HG02938 (cell line): ENCODE measurements around the gene TPGS1.

Experiments
- ATAC-seq: cut with Tn5 transposase; IDR thresholded peaks from one replicate; pipeline ENCODE4 v1.9.1; 2021; ENCODE audit warnings: mild to moderate bottlenecking, moderate library complexity; ENCODE audit not compliant: unreplicated experiment

TPGS1 gene

DNA sequence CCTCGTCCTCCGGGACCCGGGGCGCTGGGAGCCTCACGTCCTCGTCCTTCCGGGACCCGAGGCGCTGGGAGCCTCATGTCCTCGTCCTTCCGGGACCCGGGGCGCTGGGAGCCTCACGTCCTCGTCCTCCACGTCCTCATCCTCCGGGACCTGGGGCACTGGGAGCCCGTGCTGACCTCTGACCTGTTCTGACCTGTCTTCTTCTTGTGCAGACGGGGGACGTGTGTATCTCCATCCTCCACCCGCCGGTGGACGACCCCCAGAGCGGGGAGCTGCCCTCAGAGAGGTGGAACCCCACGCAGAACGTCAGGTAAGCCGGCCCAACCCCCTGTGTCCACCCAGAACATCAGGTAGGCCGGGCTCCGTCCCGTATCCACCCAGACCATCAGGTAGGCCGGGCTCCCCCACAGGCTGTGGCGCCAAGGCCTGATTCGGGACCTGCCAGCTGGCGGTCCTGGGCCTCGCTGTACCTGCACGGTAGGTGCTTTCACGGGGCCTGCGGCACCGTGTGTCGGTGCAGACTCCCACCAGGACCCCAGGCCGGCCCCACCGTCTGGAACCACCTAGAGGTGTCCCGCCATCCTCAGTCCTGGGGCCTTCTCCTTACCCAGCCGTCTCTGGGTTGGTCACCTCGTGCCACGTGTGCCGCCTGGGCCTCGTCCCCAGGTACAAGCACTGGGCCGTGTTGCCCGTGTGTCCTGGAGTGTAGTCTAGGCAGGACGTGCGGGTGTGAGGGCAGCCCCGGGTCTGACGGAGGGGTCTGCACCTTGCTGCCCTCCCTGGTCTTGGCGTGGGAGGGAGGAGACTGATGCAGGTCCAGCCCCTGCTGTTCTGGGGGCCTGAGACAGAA, 29.0 kb downstream of the TPGS1 start:
- ATAC-seq = no peak

DNA sequence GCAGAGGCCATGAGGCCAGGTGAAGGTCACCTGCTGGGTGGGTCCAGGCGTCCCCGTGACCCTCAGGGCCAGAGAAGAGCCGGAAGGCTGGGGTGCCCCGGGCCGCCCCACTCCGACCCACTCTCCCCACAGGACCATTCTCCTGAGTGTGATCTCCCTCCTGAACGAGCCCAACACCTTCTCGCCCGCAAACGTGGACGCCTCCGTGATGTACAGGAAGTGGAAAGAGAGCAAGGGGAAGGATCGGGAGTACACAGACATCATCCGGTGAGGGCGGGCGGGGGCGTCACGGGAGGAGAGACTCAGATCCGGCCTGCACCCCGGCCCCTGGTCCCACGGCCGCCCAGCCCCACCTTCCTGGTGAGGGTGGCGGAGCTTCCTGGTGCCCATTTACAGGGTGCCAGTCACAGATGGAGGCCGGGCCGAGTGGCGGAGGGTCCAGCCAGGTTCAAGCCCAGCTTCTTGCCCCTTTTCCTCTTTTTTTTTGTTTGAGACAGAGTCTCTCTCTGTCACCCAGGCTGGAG, 29.6 kb downstream of the TPGS1 start:
- no peak for ATAC-seq

DNA sequence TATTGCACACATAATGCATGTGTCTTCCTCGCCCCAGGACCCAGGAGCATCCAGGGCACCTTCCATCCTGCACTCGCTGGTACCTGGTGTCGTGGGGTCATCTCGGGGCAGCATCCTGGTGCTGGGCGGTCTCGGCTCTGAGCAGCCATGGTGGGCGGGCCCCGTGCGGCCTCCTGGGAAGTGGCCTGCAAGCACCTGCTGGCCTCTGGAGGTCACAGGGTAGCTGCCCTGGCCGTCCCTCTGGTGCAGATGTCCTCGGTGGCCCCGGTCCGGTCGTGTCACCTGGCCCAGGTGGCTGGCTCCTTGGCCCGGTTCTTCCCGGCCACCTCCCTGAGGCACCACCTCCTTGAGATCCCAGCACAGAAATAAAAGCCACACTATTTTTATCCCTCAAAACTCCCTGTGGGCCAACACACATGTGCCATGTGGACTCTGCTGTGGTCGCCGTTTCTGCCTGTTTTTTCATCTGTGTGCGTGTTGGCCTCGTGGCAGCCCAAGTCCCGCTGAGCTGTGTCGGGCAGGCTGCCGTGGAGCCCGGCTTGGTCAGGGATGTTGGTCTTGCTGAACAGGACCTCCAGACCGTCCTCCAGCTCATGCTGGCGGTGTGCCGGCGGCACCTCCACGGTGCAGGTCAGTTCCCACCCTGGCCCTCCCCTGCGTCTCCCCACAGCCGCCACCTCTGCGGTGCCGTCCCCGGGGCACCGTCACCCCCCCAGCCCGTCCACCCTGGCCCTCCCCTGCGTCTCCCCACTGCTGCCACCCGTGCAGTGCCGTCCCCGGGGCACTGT, 31.5 kb downstream of the TPGS1 start:
- no peak for ATAC-seq

GRCh38 chr19:539429-540030, 32.2 kb downstream of the TPGS1 start:
- no peak for ATAC-seq

DNA sequence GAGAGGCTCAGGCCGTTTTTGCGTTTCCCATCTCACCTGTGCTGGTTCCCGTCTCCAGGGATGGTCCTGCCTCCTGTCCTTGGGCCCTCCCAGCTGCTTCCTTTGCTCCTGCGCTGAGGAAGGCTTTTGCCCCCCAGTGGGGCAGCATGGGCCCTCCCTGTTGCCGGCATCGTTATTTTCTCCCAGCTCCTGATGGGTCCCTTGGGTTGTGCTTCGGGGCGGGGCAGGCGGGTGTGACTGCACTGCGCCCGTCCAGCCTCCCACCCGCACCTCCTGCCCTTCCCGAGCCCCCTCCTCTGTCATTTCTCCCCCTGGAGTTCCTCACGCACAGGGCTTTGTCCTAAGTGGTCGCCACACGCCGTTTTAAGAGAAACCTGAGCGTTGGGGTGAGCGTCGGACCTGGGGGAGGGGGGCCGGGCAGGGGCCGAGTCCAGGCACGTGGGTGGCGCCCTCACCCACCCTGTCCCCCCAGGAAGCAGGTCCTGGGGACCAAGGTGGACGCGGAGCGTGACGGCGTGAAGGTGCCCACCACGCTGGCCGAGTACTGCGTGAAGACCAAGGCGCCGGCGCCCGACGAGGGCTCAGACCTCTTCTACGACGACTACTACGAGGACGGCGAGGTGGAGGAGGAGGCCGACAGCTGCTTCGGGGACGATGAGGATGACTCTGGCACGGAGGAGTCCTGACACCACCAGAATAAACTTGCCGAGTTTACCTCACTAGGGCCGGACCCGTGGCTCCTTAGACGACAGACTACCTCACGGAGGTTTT, 33.8 kb downstream of the TPGS1 start:
- ATAC-seq = no peak

GRCh38 chr19:541699-542098, 34.4 kb downstream of the TPGS1 start:
- ATAC-seq = no peak

DNA sequence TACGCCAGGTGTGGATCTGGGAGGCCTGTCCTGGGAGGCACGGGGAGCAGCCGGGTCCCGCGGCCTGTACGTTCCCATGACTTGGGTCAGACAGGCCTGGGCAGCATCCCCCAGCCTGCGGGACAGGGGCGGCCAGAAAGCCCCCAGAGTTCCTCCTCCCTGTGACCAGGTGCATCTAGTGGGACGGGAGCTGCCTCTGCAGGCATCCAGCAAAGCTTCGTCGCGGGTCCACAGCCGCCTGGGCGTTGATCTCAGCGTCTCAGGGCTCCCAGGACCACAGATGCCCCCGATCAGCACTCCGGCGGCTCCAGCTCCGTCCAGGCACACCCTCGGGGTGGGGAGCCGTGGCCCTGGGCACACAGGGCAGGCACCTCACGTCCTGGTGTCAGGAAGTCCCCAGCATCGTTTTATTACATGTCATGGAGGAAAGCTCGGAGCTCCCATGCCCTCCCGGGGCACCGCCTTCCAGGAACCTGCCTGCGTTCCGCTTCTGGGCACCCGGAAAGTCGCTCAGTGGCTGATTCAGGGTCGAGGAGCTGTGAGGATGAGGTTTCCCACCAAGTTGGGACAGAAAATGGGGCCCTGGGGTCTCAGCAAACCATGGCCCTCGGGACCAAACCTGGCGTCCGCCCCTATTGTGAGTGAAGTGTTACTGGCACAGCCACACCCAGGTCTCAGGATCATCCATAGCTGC, 35.0 kb downstream of the TPGS1 start:
- ATAC-seq = no peak

DNA sequence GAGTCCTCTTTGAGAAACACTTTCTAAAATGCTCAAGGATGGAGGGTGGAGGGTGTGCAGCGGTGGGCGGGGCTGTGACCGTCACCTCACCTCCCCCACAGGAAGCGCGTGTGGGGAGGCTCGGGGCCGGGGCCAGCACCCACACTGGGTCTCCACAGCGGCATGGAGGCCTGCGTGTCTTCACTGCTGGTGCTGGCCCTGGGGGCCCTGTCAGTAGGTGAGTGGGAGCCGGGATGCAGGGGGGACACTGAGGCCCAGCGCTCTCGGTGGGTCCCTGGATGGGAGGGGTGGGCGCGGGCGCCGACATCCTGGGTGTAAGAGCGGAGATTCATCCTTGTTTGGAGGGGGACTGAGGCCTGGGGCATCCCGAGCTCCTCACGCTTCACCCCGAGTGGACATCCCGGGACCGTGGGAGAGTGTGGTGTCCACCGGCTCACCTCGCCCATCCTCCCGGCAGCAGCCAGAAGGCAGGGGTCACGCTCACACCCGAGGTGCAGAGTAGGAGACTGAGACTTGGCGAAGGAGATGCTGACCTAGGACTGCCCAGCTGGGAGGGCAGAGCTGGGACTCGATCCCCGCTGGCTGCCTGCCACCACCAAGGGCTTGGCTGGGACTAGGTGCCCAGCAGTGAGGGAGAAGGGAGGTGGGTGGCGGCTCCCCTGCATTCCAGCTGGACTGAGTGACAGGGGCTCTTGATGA, 36.8 kb downstream of the TPGS1 start, which contains the start of gene GZMM:
TSS of gene GZMM (plus strand) at position 144 of the 699 bp plus-strand sequence. CDS start at position 163, 19 bp downstream.
- ATAC-seq = no peak

- no peak for ATAC-seq
Observed at GRCh38 chr19:547117-547516, 39.8 kb downstream of the TPGS1 start.

DNA sequence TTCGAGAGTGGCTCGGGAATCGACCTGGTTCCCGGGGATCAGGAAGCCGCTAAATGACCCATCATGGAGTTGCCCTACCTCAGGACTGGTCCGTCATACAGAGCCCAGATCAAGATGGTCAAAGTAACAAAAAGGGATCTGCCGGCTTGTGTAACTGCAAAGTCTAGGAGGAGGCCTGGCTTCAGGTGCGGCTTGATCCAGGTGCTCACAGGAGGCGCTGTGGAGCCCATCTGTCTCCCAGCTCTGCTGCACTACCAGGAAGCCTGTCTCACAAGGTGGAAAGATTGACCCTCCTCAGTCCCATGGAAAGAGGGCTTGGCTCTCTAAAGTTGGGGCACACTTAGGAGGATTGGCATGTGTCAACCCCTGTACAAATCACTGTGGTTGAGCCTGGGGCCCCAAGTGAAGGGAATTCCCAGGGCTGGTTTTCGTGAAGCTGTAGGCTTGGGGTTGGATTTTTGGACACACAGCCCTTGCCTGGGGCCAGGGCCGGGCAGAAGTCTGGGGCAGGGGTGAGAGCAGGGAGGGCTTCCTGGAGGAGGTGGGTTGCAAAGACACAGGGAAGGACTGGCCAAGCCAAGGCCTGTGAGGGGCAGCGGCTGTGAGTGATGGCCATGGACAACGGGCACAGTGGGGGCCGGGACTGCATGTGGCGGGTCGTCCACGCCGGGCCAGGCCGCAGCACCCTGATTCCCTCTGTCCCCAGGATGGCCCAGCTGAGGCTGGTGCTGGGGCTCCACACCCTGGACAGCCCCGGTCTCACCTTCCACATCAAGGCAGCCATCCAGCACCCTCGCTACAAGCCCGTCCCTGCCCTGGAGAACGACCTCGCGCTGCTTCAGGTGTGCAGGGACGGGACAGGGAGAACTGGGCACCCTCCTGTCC, 40.8 kb downstream of the TPGS1 start:
- no peak for ATAC-seq

DNA sequence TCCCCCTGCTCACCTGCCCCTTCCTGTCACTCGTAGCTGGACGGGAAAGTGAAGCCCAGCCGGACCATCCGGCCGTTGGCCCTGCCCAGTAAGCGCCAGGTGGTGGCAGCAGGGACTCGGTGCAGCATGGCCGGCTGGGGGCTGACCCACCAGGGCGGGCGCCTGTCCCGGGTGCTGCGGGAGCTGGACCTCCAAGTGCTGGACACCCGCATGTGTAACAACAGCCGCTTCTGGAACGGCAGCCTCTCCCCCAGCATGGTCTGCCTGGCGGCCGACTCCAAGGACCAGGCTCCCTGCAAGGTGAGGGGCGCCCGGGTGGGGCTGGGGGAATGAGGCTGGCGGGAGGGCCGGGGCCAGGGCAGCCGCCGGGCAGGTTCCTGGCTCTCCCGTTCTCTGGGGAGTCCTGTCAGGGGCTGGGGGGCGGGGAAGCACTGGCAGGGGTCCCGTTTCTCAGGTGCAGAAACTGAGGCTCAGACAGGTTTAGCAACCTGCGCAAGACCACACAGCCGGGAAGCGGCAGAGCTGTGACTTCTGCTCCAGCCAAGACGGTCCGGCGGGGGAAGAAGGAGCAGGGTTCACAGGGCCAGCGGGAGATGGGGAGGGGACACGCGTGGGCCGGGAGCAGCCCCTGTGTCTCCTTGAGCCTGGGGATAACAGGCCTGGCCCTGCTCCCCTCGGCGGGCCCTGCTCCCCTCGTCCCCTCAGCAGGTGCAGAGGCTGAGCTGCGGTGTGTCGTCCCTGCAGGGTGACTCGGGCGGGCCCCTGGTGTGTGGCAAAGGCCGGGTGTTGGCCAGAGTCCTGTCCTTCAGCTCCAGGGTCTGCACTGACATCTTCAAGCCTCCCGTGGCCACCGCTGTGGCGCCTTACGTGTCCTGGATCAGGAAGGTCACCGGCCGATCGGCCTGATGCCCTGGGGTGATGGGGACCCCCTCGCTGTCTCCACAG, 41.9 kb downstream of the TPGS1 start:
- no peak for ATAC-seq

GRCh38 chr19:554817-555216, 47.5 kb downstream of the TPGS1 start:
- ATAC-seq = no peak

GRCh38 chr19:555474-555808, 48.1 kb downstream of the TPGS1 start:
- no peak for ATAC-seq

DNA sequence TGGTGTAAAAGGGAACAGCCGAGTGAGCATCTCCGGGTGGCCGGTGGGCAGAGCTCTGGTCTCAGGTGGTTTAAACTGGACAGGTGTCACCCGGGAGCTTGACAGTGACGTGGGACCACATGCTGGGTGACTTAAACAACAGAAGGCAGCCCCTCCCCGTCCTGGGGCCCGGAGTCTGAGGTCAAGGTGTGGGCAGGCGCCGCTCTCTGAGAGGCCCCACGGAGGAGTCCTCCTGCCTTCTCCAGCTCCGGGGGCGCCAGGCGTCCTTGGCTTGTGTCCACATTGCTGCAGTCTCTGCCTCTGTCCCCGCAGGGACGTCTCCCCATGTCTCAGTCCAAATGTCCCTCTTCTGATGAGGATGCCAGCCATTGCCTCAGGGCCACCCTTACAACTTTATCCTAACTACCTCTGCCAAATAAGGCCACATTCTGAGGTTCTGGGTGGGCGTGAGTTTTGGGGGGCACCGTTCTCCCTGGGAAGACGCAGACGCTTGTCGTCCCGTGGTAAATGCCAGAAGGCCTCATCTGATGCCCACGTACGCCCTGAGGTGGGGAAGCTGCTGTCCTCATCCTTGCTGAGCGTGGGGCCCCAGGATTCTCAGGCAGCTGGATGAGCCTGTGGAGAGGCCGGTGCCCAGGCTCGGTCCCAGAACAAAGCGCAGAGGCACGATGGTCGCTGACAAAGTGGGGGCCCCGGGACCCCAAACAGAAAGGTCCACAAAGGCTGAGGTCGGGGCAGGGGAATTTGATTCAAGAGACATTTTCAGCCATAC, 49.5 kb downstream of the TPGS1 start:
- ATAC-seq = no peak

GRCh38 chr19:558770-559439, 51.6 kb downstream of the TPGS1 start:
- ATAC-seq = no peak

GRCh38 chr19:560121-560520, 52.8 kb downstream of the TPGS1 start:
- no peak for ATAC-seq
